Neural cell (in vitro differentiated cells): ENCODE results near the gene ADGRG7. TPM values are rescaled to one million over a fixed set of nuclear protein-coding genes. Genes with fewer than 3 reads are reported as not detected.

Source experiments
- H2AFZ ChIP-seq: fragments of 200-600, 300-800 bp; sonication (generic), shearing (Covaris generic); 2 replicates; pipeline ENCODE4 v1.6.0; 2014; ENCODE audit warnings: low read depth, mild to moderate bottlenecking, antibody characterized with exemption, low read length, moderate library complexity
- H3F3A ChIP-seq: fragments of 200-600 bp; shearing (Covaris generic); 2 replicates; pipeline ENCODE4 v1.6.1; 2016; ENCODE audit warnings: mild to moderate bottlenecking, moderate library complexity, mixed read lengths, antibody characterized with exemption, low read length; ENCODE audit not compliant: insufficient read depth, poor library complexity, severe bottlenecking
- H3K27ac ChIP-seq: fragments of 200-600, 300-800 bp; sonication (generic), shearing (Covaris generic); 2 replicates; pipeline ENCODE4 v1.5.1; 2014; ENCODE audit warnings: mild to moderate bottlenecking, low read length, moderate library complexity
- H3K27me3 ChIP-seq: fragments of 300-800, 200-600 bp; sonication (generic), shearing (Covaris generic); 2 replicates; pipeline ENCODE4 v1.6.0; 2014; ENCODE audit warnings: mild to moderate bottlenecking, low read depth, low read length, moderate library complexity; ENCODE audit not compliant: insufficient read depth
- H3K36me3 ChIP-seq: fragments of 300-800, 200-600 bp; sonication (generic), shearing (Covaris generic); 2 replicates; pipeline ENCODE4 v1.5.1; 2014; ENCODE audit warnings: mild to moderate bottlenecking, antibody characterized with exemption, low read length, moderate library complexity; ENCODE audit not compliant: insufficient read depth
- H3K4me2 ChIP-seq: fragments of 300-800, 200-600 bp; sonication (generic), shearing (Covaris generic); 2 replicates; pipeline ENCODE4 v1.6.0; 2014; ENCODE audit warnings: mild to moderate bottlenecking, low read length
- H3K4me3 ChIP-seq: fragments of 300-800, 200-600 bp; sonication (generic), shearing (Covaris generic); 2 replicates; pipeline ENCODE4 v1.5.1; 2014; ENCODE audit warnings: mild to moderate bottlenecking, low read length, moderate library complexity
- H3K79me2 ChIP-seq: fragments of 200-600 bp; shearing (Covaris generic); replicated peaks from 2 replicates; pipeline ENCODE4 v1.6.0; 2014; ENCODE audit warnings: mild to moderate bottlenecking, low read length, moderate library complexity; ENCODE audit not compliant: insufficient read depth
- H3K9ac ChIP-seq: fragments of 300-800, 200-600 bp; sonication (generic), shearing (Covaris generic); 2 replicates; pipeline ENCODE4 v1.6.1; 2016; ENCODE audit warnings: mild to moderate bottlenecking, low read length, mixed read lengths
- H3K9me2 ChIP-seq: fragments of 200-600 bp; shearing (Covaris generic); 2 replicates; pipeline ENCODE4 v1.6.1; 2016; ENCODE audit warnings: mild to moderate bottlenecking, low read length, mixed read lengths; ENCODE audit not compliant: insufficient read depth
- H3K9me3 ChIP-seq: fragments of 200-600, 300-800 bp; sonication (generic), shearing (Covaris generic); 2 replicates; pipeline ENCODE4 v1.6.1; 2016; ENCODE audit warnings: mild to moderate bottlenecking, mixed run types, low read length, moderate library complexity, mixed read lengths
- H4K20me1 ChIP-seq: fragments of 200-600 bp; shearing (Covaris generic); 2 replicates; pipeline ENCODE4 v1.6.1; 2016; ENCODE audit warnings: mild to moderate bottlenecking, mixed run types; ENCODE audit not compliant: insufficient read depth
- CTCF ChIP-seq: fragments of 450-650 bp; IDR thresholded peaks from 2 replicates; pipeline ENCODE4 v1.5.1; 2014; ENCODE audit warnings: antibody characterized with exemption, mild to moderate bottlenecking, moderate library complexity; ENCODE audit not compliant: poor library complexity, severe bottlenecking
- EP300 ChIP-seq: fragments of 450-650 bp; conservative IDR thresholded peaks from 2 replicates; pipeline ENCODE4 v1.6.1; 2014; ENCODE audit warnings: antibody characterized with exemption, mild to moderate bottlenecking, moderate library complexity; ENCODE audit not compliant: poor library complexity, severe bottlenecking
- EZH2 ChIP-seq: fragments of 200-600, 300-800 bp; shearing (Covaris generic), sonication (generic); IDR thresholded peaks from 2 replicates; pipeline ENCODE4 v1.6.1; 2014; ENCODE audit warnings: antibody characterized with exemption, low read length, borderline replicate concordance, mild to moderate bottlenecking; ENCODE audit not compliant: insufficient read depth, poor library complexity, severe bottlenecking
- MXI1 ChIP-seq: fragments of 450-650 bp; conservative IDR thresholded peaks from 2 replicates; pipeline ENCODE4 v1.6.1; 2014; ENCODE audit warnings: antibody characterized with exemption, mild to moderate bottlenecking; ENCODE audit not compliant: poor library complexity, severe bottlenecking
- POLR2AphosphoS5 ChIP-seq: IDR thresholded peaks from 2 replicates; pipeline ENCODE4 v1.6.1; 2012
- RAD21 ChIP-seq: fragments of 450-650 bp; conservative IDR thresholded peaks from 2 replicates; pipeline ENCODE4 v1.6.1; 2014; ENCODE audit warnings: antibody characterized with exemption, mild to moderate bottlenecking, moderate library complexity
- REST ChIP-seq: IDR thresholded peaks from 2 replicates; pipeline ENCODE4 v1.6.1; 2012; ENCODE audit warnings: borderline replicate concordance
- SMC3 ChIP-seq: fragments of 450-650 bp; conservative IDR thresholded peaks from 2 replicates; pipeline ENCODE4 v1.6.1; 2014; ENCODE audit warnings: antibody characterized with exemption, mild to moderate bottlenecking, moderate library complexity; ENCODE audit not compliant: poor library complexity
- TAF1 ChIP-seq: IDR thresholded peaks from 2 replicates; pipeline ENCODE4 v1.6.1; 2012; ENCODE audit warnings: low read depth
- polyA plus RNA-seq: library from polyadenylated mRNA; depleted of rRNA; stranded (reverse); fragments of >200 nt; gene quantifications from 2 replicates; pipeline ENCODE4 v1.2.3, GENCODE V29; 2014

Gene ADGRG7
- polyA plus RNA-seq, 1 donor from 2014 or later, result not detected

- H3K4me3 ChIP-seq, result no peak overlapping the region
- no peak overlapping the region for H3K27ac ChIP-seq
- H3K79me2 ChIP-seq, result no peaks in the 10 kb centered on the region
- H3K36me3 ChIP-seq, result no peaks in the 10 kb centered on the region
- TF ChIP-seq SMC3 (no peak), EP300 (no peak), TAF1 (no peak), RAD21 (no peak), POLR2AphosphoS5 (no peak), MXI1 (no peak), EZH2 (no peak), REST (no peak), CTCF (no peak)
- no peaks in the 10 kb centered on the region for H3F3A ChIP-seq
- H3K9me3 ChIP-seq, result no peaks in the 10 kb centered on the region
- H3K9me2 ChIP-seq, result no peaks in the 10 kb centered on the region
- no peaks in the 10 kb centered on the region for H4K20me1 ChIP-seq
- no peak overlapping the region for H3K9ac ChIP-seq
- H2AFZ ChIP-seq, result no peak overlapping the region
- H3K4me2 ChIP-seq, result no peak overlapping the region
- no peaks in the 10 kb centered on the region for H3K27me3 ChIP-seq
These were observed 21.8 kb downstream of the ADGRG7 start for GRCh38 chr3:100631236-100631635.

- Histone ChIP-seq H2AFZ (no peak overlapping the region), H3K4me3 (no peak overlapping the region), H3F3A (no peaks in the 10 kb centered on the region), H3K9me2 (no peaks in the 10 kb centered on the region), H3K9ac (no peak overlapping the region), H3K27me3 (no peaks in the 10 kb centered on the region), H3K79me2 (no peaks in the 10 kb centered on the region), H3K36me3 (no peaks in the 10 kb centered on the region), H3K9me3 (no peaks in the 10 kb centered on the region), H3K4me2 (no peak overlapping the region), H4K20me1 (no peaks in the 10 kb centered on the region), H3K27ac (no peak overlapping the region)
- TF ChIP-seq MXI1, result no peak
- TF ChIP-seq EP300, result no peak
- TF ChIP-seq POLR2AphosphoS5, result no peak
- no peak for TF ChIP-seq EZH2
- TF ChIP-seq TAF1, result no peak
- TF ChIP-seq CTCF, result no peak
- no peak for TF ChIP-seq RAD21
These were observed 25.3 kb downstream of the ADGRG7 start for GRCh38 chr3:100634493-100635272.
